DMS114 treated with DMSO at 0.1 percent for 48 hours (cell line): ENCODE measurements around the gene TNFRSF4.
"Not testable (repeated sequence)": the region's sequence is repeated elsewhere in the genome, so short reads cannot be mapped to it uniquely, and the experiment has no call there.

Source experiments
- DNase-seq: peaks from one replicate; lab custom pipeline; 2025; ENCODE audit not compliant: unreplicated experiment; lab: John Stamatoyannopoulos, UW

Gene TNFRSF4

DNA sequence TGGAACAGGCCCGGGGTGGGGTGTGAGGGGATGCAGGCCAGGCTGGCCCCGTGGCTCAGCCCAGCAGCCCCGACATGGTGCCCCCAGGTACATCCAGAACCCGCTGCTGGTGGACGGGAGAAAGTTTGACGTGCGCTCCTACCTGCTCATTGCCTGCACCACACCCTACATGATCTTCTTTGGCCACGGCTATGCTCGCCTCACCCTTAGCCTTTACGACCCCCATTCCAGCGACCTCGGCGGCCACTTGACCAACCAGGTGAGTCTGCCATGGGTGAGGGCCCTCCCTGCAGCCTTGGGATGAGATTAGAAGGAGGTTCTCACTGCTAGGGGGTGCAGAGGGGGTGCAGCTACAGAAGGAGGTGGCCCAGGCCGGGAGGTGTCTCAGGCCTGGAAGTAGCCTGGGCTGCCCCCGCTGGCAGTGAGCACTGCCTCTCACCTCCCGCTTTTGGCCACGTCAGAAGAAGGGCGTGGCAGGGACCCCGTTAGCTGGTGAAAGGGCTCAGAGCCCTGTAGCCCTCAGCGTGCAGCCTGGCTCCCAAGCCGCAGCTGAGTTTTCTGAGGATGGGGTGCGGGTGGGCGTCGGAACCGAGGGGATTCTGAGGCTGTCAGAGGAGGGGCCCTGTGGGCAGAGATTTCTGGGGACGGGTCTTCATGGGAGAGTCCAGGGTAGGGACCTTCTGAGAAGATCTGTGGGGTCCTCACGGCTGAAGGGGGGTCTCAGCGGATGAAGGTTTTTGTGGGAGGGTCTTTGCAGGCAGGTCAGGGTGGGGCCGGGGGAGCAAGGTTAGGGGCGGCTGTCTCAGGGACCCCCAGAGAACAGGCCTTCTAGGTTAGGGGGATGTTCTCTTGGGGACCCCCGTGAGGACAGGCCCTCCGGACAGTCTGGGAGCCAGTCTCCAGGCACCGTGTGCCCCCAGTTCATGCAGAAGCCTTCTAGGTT lies 29.8 kb downstream of the TNFRSF4 start:
- DNase-seq = no peak

- DNase-seq = no peak
These were observed 30.7 kb downstream of the TNFRSF4 start for GRCh38 chr1:1183221-1183747.

- no peak for DNase-seq
These were observed 31.3 kb downstream of the TNFRSF4 start for GRCh38 chr1:1182491-1183220.

- DNase-seq = no peak
These were observed 32.0 kb downstream of the TNFRSF4 start for GRCh38 chr1:1181938-1182410.

DNA sequence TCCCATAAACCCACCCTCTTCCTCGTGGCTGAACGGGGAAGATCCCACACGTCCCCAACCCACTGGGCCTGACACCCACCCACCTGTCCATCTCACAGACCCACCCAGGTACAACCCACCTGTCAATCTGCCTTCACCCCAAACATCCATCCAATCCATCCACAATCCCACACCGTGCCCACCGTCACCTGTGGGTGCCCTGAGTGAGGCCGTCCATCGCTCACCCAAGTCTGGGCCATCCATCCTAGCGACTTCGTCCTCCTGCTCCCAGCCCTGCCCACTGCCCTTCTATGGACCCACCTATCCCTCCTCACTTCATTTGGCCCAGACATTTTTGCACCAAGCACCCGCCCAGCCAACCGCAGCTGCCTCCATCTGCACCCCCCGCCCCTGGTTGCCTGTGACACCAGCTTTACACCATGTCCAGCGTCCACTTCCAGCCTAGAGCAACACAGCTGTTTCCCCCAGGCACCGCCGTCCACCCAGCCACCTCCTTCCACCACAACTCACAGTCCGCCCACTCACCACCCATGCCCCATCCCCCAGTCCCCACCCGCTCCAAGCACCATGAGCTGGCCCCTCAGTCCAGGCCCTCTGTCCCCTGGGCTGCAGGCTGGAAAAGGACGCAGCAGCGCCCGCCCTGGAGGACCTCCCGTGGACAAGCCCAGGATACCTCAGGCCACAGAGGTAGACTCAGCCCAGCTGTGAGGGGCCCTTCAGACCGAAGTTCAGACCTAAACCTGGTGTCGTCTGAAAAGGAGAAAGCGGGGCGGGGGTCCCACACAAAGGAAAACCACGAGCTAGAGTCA lies 32.6 kb downstream of the TNFRSF4 start:
- DNase-seq = no peak

DNA sequence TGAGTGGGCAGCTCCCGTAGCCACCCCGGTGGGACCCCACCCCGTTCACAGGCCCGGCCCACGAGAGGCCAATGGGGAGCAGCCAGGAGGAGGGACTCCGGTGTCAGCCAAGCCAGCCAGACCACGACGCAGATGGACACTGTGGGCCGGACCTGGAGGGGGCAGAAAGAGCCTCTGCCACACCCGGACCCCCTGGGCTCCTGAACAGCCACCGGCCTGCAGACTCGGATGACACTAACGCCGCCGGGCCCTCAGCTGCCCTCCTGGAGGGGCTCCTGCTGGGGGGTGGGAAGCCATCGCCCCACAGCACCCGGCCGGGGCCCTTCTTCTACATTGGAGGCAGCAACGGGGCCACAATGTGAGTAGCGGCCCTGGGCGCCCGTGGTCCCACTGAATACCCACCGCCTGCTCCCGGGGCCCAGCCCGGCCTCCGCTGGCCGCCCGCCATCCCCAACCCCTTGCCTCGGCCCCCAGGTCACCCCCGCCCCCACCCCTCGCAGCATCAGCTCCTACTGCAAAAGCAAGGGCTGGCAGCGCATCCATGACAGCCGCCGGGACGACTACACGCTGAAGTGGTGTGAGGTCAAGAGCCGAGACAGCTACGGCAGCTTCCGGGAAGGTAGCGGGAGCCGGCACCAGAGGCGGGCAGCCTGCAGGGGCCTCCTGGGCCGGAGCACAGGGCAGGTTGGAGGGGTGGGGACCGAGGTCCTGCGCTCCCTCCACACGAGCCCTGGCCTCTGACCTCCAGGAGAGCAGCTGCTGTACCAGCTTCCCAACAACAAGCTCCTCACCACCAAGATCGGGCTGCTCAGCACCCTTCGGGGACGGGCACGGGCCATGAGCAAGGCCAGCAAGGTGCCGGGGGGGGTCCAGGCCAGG lies 33.7 kb downstream of the TNFRSF4 start:
- DNase-seq = no peak

- no peak for DNase-seq
These were observed 34.5 kb downstream of the TNFRSF4 start for GRCh38 chr1:1179346-1179982.

DNA sequence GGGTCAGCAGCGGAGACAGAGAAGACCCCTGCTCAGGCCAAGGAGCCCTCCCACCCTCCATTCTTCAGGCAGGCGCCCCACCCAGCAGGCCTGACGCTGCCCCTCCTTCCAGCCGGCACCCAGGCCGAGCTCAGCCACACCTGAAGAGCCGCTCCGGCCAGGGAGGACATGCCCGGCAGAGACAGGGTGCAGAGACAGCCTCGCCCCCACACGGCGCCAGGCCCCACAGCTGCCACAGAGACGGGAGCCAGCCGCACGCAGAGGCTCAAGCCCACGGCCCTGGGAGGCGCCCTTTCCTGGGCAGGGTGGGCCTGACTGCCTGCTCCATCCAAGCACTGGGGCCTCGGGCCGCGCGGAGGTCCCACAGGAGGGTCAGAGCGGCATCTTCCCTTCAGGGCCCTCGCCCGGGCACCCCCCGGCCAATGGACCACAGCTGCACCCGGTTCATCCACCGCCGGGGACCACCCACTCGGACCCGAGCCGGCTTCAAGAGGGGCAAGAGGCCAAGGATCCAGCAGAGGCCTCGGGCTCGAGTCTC lies 35.1 kb downstream of the TNFRSF4 start:
- no peak for DNase-seq

DNA sequence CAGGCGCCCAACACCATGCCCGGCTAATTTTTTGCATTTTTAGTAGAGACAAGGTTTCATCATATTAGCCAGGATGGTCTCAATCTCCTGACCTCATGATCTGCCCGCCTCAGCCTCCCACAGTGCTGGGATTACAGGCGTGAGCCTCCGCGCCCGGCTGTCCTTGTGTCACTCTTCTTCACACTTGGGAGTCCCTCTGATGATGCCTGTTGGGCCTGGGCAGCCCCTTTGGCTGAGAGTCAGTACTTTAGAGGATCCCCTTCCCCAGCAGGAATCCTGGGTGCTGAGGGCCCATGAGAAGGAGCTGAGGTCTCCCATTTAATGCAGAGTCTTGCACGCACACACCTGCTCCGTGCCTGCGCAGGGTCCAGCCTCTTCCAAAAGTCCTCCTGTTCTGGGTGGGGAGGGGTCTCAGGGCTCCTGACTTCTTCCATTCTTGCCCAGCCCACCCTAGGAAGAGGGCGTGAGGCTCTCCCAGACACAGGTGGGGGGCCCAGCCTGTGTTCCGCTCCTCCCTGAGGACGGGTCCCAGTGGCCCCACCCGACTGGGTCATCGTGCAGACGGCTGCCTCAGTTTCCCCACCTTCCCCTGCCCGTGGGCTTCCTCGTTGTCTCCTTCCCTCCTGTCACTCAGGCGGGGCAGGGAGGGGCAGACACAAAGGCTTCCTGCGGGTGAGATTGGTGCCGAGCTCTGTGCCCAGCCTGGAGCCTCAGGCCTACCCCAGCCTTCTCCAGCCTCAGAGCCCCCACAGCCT lies 36.3 kb downstream of the TNFRSF4 start:
- DNase-seq = no peak

- no peak for DNase-seq
These were observed 37.0 kb downstream of the TNFRSF4 start for GRCh38 chr1:1176931-1177330.

DNA sequence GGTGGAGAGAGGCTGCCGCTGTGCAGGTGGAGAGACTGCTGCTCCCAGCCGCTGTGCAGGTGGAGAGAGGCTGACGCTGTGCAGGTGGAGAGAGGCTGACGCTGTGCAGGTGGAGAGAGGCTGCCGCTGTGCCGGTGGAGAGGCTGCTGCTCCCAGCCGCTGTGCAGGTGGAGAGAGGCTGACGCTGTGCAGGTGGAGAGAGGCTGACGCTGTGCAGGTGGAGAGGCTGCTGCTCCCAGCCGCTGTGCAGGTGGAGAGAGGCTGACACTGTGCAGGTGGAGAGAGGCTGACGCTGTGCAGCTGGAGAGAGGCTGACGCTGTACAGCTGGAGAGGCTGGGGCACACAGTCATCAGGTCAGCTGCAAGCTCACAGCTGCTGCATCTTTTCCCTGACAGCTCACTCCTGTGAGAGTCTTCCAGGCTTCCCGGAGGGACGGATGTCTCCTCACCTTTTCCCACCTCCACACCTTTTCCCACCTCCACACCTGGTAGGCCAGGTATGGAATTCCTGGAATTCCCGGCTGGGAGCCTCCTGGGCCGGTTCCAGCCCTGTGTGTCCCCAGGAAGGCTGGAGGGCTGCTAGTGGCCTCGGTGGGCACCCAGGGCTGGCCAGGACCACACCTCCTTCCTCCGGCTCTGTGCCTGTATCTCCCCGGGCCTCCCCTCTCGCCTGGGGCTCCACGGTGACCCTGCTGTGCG lies 37.7 kb downstream of the TNFRSF4 start:
- DNase-seq = not testable (repeated sequence)

- DNase-seq = no peak
These were observed 38.5 kb downstream of the TNFRSF4 start for GRCh38 chr1:1175221-1176062.

DNA sequence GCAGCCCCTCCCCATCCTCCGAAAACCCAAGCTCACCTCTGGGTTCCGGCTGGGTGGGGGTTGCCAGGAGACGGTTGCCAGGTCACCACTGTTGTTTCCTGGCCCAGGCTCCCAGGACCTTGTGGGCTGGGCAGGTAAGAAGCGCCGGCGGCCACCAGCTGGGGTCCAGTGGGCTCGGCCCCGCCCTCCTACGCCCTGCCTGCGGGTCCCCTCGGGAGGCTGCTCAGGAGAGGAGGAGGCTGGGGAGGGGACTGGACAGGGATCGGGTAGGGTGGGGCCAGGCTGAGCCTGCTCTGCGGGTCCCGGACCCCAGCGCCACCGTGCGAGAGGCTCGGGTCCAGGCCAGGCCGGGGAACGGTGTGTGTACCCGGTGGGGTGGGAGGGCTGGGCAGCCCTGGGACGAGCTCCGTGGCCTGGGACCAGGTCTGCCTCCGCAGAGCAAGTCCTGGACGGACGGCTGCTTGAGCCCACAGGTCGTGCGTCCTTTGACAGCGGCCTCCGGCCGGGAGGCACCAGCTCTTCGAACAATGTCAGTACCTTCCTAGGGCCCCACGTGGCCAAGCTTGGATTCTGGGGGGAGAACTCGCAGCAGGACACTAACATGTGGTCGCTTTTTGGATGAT lies 40.0 kb downstream of the TNFRSF4 start, which contains the start of gene TTLL10:
TTLL10 (plus strand) TSS at position 88 of the 623 bp plus-strand sequence. CDS start 5,336 bp downstream, outside the sequence.
- no peak for DNase-seq

- no peak for DNase-seq
These were observed 40.7 kb downstream of the TNFRSF4 start for GRCh38 chr1:1173061-1173792.

- DNase-seq = no peak
These were observed 42.2 kb downstream of the TNFRSF4 start for GRCh38 chr1:1171546-1172340.
